Peyer's patch (tissue), 4 donors: Measurements from ENCODE around the gene CSNK1G1.

Source experiments
- CTCF ChIP-seq, 6 experiments: fragments of 450-650 bp in 4 of 6; fragments of 200-600 bp in 2 of 6; sonication (generic) in 1 of 6; IDR thresholded peaks; one replicate each; pipeline ENCODE4 v1.5.1; 2017 to 2019; ENCODE audit warnings: antibody characterized with exemption in 6 of 6, mild to moderate bottlenecking in 3 of 6, moderate library complexity in 1 of 6
- POLR2A ChIP-seq, 2 donors: fragments of 450-650 bp; IDR thresholded peaks; one replicate each; pipeline ENCODE4 v1.5.1; 2017; ENCODE audit warnings: antibody characterized with exemption in 2 of 2, mild to moderate bottlenecking in 2 of 2, moderate library complexity in 2 of 2

GRCh38 chr15:64369078-64369607, 13.2 kb upstream of the CSNK1G1 start:
- no peak for TF ChIP-seq CTCF (IDR thresholded peaks at IDR 0.05)
- no peak for TF ChIP-seq POLR2A (IDR thresholded peaks at IDR 0.05)
